ENCODE results near the gene C1orf74.

The C1orf74 gene

DNA sequence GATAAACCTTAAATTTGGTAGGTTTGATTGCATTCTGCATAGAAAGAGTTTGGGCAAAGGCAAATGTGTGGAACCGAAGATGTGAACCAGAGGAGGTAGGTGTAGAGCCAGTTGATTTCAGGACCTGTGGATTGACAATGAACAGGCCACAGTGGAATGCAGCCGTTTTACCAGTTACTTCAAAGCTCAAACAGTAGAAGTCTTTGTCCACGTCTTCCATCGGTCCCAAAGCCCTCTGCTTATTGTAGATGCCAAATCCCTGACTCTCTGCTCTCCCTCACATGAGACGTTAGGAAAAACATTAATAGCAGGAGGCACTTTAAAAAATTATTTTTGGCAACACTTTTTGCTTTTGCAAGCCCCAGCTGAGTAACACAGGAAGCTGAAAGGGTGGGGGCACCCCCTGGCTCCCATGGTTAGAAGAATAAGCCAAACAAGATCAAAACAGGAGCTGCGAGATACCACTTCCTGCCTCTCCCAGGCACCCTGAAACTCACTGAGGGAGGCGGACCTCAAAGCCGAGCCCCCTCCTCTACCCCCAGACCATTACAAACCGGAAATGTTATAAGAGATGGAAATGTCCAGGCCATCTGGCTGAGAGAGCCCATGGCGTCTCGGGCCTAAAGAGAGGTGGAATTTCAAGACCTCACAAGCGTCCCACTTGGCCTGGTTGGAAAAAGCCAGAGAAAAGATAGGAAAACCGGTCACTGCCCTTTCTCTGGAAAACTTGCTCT is 15.0 kb downstream of the C1orf74 start:
- no peak for FAIRE-seq

DNA sequence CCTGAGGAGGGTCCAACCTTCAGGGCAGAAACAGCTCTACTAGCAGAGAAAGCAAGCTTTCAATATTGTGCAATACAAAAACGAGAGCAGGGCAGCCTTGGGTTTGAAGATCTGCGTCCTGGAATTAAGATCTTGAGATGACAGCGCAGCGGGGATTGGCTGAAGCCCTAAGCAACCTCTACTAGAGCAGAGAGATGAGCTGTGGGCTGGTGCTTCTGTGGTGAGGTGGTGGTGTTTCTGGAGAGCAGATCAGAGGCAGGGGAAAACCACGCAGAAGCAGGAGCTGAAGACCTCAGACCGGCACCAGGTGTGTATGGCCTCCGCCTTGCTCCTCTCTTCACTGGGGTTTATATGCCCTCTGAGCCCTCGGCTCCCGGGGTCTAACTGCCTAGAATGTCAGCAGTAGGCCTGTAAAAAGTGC is 16.0 kb downstream of the C1orf74 start:
- FAIRE-seq = no peak

DNA sequence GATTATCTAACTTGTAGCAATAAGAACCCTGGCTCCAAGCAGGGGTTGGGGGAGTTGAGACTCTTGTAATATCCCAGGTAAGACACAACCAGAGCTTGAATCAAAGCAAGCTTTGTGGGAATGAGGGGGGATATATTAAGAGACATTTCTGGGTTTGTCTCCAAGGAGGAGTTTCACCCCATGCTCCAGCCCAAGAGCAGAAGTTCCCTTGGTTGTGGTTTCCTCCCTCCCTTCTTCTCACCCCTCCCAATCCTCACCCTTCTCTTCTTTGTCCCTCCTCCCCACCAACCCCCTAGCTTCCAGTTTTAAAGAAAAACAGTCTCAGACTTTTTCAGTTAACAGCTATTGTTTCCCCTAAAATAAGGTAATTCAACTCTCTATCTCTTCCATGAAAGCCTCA is 16.7 kb downstream of the C1orf74 start:
- no peak for FAIRE-seq

DNA sequence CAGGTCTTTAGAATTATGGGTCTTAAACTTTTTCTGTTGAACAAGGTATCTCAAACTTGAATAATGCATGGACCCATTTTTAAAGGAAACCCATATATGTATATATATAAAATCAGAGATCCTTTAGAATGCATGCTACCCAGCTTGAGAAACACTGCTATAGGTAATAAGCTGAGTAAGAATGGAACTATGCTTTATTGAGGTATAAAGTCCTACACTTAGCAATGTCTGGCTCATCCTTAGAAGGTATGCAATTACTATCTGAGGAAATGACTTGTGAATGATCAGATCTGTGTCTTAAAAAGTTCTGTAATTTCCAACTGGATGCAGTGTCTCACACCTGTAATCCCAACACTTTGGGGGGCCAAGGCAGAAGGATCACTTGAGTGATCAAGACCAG is 17.3 kb downstream of the C1orf74 start:
- FAIRE-seq = no peak

DNA sequence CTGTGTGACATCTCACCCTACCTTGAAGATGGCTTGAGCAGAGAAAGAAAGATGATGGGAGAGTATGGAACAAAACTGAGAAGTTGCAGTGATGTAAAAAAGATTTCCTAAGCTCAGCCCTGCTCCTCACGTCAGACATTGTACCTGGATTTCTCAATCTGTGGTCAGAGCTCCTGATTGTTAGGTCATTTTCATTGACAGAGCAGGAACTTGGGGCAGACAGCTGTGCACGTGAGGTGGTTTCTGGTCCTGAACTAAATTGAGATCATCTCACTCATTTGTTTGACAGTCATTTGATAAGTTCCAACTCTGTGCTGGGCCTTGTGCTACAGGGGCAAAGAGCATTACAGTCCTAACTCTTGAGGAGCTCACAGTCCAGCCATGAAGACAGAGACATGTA is 18.3 kb downstream of the C1orf74 start:
- no peak for FAIRE-seq

DNA sequence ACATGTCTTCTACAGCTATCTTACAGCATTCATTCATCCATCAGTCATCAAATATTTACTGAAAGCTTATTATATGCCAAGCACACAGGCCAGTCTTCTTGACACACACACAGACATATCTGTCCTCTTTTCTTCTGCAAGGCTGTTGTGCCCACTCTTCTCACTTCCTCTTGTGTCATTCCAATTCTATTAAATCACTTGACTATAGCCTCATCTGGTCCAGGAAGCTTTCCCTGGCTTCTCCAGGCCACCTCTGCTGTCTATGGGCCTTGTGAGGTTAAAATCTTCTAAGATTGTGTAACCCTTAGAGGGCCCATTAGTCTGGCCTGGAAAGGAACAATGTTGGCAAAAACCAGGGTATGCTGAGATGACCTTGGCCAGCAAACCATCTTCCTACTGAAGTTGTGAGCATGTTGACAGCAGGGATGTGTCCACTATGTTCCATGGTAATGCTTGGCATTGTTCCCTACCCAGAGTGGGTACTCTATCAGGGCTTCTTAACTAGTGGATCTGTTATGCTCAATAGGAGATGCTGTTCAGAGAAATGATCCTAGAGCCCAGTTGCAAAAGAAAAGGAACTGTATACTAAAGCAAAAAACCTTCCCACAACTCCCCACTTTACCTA is 23.2 kb downstream of the C1orf74 start:
- no peak for FAIRE-seq

DNA sequence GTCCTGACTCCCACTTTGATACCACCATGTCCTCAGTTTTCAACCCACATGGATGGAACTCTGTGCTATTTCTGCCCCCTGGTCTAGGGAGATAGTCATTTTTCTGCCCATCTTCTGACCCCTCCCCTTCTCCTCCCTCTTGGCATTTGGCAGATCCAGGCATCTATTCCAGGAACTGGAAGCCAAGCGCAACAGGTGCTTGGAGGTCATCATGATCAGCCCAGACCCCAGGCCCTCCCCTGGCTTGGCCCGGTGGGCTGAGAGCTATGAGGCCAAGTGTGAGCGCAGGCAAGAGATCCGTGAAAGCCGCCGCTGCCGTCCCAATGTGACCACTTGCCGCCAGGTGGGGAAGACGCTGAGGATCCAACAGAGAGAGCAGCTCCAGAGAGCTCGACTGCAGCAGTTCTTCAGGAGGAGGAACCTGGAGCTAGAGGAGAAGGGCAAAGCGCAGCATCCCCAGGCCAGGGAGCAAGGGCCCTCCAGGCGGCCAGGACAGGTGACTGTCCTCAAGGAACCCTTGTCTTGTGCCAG is 24.5 kb downstream of the C1orf74 start:
- no peak for FAIRE-seq

DNA sequence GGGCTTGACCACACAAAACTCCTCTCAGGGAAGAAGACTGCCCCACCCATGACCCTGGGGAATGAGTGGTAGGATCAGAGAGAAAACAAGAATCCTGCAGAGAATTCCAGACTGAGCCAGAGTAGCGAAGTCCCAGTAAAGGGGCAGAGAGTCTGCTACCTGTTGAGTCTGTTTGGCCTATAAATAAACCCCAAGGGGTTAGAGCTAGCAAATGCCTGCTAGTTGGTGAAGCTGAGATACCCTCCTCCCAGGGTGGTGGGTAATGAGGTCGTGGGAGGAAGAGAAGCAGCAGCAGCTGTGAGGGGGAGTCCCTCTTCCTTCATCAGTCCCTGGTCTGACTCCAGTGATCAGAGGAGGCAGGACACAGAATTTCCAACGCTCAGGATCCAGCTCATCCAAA is 26.0 kb downstream of the C1orf74 start:
- no peak for FAIRE-seq

DNA sequence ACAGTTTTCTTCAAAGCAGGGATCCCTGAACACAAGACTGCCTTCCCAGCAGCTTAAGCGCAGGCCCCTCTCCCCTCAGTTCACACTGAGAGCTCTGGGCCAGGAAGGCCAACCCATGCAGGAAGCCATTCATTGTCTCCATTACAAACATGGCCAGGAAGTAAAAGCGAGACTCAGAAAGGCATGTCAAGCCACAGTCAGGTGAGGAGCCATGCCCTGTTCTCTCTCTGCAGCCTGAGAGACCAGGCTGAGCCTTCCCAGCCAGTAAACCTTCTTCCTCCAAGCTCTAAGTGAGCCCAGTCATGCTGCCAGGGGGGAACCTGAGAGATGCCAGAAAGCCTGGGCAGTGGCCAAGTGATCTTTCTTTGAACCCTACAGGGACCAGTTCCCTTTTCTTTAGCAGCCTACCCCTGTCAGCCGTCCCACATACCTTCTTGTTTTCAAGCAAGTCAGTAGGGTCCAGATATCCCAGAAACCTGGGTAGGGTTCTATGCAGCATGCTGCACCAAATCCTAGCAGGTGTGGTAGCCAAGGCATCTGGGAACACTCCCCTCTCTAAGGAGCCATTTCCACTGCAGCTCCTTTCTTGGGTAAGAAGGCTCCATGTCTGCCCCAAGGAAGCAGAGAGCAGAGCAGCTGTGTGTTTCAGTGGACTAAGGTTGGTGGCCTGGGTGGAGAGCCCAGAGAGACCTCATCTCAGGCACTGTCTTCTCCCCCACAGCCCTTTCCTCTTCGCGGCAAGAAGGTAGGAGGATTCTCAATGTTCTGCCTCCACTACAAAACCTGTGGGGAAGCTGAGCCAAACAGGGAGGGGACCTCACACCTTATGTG is 27.5 kb downstream of the C1orf74 start:
- FAIRE-seq = no peak

DNA sequence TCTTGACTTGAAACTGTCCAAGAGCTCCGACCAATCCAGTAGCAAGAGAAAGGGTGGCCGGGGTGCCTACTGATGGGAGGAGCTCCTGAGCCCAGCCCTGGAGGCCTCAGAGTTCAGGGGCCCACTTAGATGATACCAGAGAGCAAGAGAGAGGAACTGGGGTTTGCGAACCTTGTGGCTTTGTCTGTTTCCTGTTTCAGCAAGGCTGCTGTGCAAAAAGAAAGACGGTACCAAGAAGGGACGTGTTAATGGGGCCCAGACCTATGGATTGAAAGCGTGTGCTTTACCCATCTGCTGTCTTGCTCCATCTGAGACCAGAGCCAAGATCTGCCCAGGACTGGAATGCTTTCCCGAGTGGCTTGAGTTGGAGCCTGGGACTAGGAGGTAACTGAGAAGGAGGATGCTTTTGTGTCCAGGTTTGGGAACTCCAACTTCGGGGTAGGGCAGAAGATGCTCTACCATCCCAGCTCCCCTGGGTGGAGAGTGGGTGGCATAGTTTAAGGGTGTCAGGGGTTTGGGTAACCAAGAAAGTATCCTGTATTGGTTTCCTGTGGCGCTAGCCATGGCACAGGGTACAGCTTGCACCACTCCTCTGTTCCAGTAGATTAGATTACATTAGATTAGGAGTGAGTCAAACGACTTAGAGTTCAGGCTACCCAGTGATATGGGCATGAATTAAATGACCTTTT is 28.3 kb downstream of the C1orf74 start, which contains the start of gene TRAF3IP3:
TRAF3IP3 (plus strand) TSS at position 128 of the 689 bp plus-strand sequence. CDS start 3,987 bp downstream, outside the sequence.
- no peak for FAIRE-seq

DNA sequence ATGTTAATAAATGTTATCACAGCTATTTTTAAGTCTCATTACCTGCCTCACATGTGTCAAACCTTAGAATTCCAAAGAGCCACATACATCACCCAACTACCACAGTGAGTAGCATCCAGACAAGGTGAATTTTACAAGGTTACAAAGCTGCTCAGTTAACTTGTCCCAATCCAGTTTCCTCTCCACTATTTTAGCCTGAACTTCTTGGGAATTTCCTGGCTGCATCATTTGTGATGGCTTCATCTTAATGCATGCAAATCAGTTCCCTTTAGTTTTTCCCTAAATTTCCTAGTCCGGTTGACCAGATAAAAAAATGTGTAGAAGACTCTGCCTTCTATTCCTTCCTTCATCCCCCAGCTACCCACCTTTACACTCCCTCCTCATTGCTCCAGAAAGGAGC is 29.1 kb downstream of the C1orf74 start:
- FAIRE-seq = no peak

DNA sequence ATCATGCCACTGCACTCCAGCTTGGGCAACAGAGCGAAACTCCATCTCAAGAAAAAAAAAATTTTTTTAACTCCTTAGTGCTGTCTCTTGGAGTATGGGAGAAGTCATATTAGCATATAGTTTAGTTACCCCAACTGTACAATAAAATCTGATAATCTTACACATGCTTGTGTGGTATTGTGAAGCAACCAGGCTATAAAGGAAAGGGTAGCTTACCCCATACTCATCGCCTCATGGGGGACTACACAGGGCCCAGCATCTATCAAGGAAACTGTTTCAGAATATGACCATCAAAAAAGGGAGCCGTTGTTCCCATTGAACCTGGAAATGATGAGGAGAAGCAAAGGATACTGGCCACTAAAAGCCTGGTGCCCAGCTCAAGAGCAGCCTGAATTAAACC is 31.5 kb downstream of the C1orf74 start:
- FAIRE-seq = no peak

DNA sequence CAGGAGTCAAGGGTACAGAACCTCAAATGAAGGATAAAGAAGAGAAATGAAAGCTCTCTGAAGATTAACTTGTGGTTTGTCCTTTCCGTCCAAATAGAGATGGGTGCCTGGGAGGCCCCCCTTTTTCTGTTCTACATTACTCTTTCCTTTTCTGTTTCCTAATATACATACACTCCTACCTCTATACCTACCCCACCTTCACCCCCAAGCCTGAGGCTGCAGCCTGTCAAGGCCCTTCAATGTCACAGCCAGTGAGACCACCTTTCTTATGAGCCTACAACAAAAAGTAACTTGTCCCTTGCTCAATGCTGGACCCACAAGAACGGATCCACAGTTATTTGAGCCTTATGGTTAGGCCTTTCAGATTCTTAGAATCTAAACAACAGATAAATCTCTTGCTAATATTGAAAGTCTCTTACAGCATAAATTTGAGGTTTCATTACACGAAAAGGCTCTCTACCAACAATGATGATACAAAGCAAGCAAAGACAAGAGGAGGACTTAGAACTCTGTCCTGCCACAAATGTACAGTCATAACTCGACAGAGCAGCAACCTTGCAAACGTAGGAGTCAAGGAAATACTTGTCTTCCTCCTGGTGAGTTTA is 32.6 kb downstream of the C1orf74 start:
- no peak for FAIRE-seq

DNA sequence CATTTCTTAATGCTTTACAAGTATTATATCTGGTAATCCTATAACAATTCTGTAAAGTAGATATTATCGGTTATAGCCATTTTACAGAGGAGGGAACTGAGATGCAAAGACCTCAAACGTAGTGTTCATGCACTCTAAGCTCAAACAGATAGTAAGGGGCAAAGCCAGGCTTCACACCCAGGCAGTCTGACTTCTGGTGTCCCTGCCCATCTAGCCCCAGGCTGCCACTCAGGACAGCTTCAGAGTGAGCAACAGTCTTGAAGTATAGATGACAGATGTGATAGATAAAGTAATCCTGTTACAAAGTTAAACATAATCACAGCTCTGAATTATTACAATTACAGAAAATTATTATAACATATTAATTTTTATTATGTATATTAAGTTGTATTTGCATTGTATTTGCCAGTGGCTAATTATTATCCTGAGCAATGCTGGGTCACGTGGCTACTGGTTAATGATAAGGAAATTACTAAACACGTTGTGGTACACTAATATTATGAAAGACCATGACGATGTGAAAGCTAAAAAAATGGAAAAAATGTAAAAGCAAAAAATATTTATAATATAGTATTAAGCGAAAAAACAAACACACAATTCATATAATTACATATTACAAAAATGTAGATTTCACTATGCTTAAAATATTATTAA is 34.6 kb downstream of the C1orf74 start:
- FAIRE-seq = no peak

DNA sequence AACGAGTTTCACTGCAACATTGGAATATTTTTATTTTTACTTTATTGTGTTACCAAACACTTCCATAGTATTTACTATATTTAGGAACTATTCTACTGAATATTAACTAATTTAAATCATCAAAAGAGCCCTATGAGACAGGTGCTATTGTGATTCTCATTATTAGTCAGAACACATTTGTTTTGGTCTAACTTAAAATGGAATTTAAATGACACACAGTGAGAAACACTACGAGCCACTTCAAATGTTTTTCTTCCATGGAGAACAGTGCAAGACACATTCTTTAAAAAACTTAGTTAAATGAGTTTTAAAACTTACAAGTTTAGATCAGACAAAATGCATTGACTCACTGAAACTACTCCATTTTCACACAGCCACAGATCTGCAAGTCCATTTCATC is 35.2 kb downstream of the C1orf74 start:
- no peak for FAIRE-seq

DNA sequence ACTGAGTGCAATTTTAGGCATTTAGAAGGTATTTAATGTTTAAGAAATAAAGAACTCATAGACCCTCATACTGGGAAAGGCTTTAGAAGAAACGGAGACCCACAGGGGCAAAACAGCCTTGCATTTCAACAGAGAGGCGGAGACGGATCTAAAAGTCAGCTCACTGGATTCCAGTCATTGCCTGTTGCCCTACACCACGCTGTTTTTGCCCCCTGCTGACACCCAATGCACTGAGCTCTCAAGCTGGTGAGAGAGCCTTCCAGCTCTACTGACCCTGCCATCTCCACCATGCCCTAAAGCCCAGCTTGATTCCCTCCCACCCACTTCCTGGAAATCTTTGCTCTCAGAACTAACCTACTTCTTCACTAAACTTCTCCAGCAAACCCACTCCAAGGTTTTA is 35.7 kb downstream of the C1orf74 start:
- FAIRE-seq = no peak

DNA sequence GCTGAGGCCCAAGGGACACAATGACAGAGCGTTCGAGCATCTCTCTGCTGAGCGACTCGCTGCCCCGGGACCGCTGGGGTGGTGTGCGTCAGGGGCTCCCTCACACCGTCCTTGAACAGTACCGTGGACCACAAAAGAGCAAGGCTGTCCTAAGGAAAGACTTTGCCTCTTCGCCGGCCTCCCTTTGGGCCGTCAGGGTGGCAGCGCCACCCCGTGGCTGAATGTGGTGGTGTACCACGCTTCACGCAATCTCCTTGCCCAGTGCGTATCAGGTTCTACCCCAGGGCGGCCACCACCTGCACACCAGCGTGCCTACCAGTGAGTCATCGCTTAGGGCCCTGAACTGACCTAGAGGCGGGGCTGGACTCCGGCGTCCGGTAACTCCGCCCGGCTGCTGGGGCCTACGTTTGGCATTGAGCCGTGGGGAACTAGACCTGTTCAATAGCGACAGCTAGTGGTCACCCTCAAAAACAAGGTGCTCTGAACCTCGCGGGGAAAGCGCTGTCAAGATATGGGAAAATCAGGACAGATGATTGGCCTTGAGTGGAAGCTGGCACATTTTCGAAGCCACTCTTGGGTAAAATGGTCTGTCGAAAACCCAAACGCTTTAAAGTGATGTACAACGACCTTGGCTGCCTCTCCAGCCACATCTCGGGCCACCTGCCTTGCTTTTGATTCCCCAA is 36.6 kb downstream of the C1orf74 start:
- no peak for FAIRE-seq

DNA sequence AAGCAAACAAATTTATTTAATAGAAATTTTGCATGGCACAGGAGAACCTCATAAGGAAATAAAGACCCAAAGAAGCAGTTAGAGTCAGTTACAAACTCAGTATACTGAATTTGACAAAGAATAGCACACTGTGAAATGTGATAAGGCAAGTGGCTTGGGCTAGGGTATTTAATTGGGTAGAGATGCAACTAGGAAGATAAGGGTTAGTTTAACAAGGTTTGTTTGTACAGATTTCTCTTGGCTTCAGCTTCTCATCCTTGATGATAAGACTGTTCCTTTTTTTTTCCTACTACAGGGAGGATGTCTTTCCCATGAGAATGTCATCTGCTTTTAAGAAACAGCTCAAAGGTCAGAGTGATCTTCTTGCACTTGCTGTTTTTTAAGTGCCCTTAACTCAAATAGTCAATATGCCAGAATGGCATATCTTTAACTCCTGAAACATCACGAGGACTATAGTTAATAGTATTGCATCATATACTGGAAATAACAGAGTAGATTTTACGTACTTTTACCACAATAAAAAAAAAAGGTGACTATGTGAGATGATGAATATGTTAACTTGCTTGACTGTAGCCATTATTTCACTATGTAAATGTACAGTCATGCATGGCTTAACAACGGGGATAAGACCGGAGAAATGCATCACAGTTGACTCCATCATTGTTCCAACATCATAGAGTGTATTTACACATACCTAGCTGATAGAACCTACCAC is 37.8 kb downstream of the C1orf74 start:
- FAIRE-seq = no peak

DNA sequence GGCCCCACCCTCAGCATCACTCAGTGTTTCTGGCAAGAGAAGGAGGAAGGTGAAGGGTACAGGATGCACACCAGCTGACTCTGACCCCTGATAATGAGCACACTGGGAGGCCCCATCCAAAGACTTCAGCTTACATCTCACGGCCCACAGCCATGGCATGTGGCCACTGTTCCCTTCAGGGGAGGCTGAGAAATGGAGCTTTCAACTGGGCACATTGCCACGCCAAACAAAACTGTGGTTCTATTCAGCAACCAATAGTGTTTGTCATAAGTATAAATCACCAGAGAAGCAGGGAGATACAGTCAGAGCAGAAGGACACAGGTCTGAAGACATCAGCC is 41.2 kb downstream of the C1orf74 start:
- FAIRE-seq = peak; percentile 5

DNA sequence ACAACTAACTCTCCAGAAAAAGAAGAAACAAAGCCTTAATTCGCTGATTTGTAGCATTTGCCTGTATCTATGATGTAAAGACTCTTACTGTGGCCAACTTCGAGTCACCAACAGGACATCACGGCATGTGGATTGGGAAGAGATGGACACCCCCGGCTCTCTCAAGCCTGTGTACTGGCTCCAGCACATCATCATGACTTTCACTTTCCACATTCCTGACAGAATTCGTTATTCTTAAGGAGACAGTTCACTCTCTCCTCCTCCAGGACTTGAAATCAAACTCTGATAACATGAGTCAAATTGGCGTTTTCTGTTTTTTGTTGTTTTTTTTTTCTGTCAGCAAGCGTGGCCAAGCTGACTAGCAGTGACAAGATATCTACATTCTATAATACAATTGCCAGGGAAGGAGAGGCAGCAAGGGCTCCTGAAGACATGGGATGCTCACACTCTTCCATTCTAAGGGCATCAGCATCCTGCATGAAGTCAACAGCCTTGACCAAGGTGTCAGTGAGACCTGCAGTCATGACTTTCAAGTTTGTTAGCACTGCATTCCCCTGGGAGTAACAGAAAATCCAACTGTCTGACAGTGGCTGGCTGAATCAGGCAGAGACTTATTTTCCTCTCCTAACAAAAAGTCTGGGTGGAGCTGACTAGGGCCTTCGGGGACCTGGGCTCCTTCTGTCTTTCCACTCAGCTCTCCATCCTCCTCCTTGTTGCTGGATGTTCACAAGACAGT is 41.8 kb downstream of the C1orf74 start:
- no peak for FAIRE-seq
